Measurements from ENCODE around the gene UBTD1.

UBTD1 gene

GRCh38 chr10:97529685-97530465 lies 31.2 kb downstream of the UBTD1 start:
- H3K4me3 ChIP-seq (ENCODE audit: low read depth, low read length) = no peak overlapping the region
- no peak for TF ChIP-seq CTCF (IDR thresholded peaks at IDR 0.05; ENCODE audit: borderline replicate concordance, insufficient read depth, low read depth, low read length)

- H3K4me3 ChIP-seq (ENCODE audit: low read depth, low read length) = no peak overlapping the region
- no peak for TF ChIP-seq CTCF (IDR thresholded peaks at IDR 0.05; ENCODE audit: borderline replicate concordance, insufficient read depth, low read depth, low read length)
Observed at GRCh38 chr10:97531401-97531986, 32.8 kb downstream of the UBTD1 start.

- TF ChIP-seq CTCF (IDR thresholded peaks at IDR 0.05; ENCODE audit: borderline replicate concordance, insufficient read depth, low read depth, low read length) = no peak
- H3K4me3 ChIP-seq (ENCODE audit: low read depth, low read length) = no peak overlapping the region
Observed at GRCh38 chr10:97532935-97533671, 34.4 kb downstream of the UBTD1 start.

GRCh38 chr10:97533888-97534287 lies 35.2 kb downstream of the UBTD1 start:
- H3K4me3 ChIP-seq (ENCODE audit: low read depth, low read length) = no peak overlapping the region
- TF ChIP-seq CTCF (IDR thresholded peaks at IDR 0.05; ENCODE audit: borderline replicate concordance, insufficient read depth, low read depth, low read length) = no peak

GRCh38 chr10:97534746-97535367 lies 36.1 kb downstream of the UBTD1 start:
- TF ChIP-seq CTCF (IDR thresholded peaks at IDR 0.05; ENCODE audit: borderline replicate concordance, insufficient read depth, low read depth, low read length) = peak; percentile 78
- no peak overlapping the region for H3K4me3 ChIP-seq (ENCODE audit: low read depth, low read length)

- no peak for TF ChIP-seq CTCF (IDR thresholded peaks at IDR 0.05; ENCODE audit: borderline replicate concordance, insufficient read depth, low read depth, low read length)
Observed at GRCh38 chr10:97537186-97537869, 38.6 kb downstream of the UBTD1 start.

More at GRCh38 chr10:97537186-97537869, 38.6 kb downstream of the UBTD1 start:
- H3K4me3 ChIP-seq (ENCODE audit: low read depth, low read length) = no peak overlapping the region
